ENCODE measurements around the gene SLCO4C1.
"Not testable (repeated sequence)": the region's sequence is repeated elsewhere in the genome, so short reads cannot be mapped to it uniquely, and the experiment has no call there.

Gene SLCO4C1, protein sequence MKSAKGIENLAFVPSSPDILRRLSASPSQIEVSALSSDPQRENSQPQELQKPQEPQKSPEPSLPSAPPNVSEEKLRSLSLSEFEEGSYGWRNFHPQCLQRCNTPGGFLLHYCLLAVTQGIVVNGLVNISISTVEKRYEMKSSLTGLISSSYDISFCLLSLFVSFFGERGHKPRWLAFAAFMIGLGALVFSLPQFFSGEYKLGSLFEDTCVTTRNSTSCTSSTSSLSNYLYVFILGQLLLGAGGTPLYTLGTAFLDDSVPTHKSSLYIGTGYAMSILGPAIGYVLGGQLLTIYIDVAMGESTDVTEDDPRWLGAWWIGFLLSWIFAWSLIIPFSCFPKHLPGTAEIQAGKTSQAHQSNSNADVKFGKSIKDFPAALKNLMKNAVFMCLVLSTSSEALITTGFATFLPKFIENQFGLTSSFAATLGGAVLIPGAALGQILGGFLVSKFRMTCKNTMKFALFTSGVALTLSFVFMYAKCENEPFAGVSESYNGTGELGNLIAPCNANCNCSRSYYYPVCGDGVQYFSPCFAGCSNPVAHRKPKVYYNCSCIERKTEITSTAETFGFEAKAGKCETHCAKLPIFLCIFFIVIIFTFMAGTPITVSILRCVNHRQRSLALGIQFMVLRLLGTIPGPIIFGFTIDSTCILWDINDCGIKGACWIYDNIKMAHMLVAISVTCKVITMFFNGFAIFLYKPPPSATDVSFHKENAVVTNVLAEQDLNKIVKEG

DNA sequence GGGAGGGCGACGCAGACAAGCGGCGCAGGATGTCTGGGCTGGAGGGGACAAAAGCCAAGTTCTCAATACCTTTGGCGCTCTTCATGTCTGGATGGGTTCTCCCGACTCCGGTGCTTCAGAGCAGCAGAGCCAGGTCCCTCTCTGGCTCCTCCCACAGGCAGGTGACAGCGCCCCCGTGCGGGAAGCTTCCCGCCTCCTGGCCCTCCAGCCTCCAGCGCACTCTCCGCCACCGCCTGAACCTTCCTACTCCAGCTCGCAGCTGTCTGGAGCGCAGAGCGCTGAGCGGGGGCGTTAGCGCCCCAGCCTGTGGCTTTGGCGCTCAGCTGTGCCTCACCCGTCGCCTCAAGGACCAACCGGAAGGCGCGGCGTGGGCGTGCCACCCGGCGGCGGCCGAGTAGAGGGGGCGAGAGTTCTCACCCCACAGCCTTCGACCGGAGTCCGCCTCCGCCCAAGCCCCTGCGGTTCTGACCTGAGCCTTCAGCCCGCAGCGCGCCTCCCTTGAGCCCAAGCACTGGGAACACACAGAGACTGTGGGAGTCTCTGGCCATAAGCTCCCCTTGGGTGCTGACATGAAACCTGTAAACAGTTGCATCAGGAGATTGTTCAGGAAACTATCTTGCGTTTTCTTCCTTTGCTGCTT lies at the start of gene SLCO4C1:
Gene SLCO4C1 (minus strand): TSS at position 107 of the 640 bp plus-strand sequence. CDS start 22 bp downstream, at position 85.
- H3K79me2 ChIP-seq (ENCODE audit: low read length): no peaks in the 10 kb centered on the region
- peak within 1 kb of the TSS; percentile 99 for H2AFZ ChIP-seq (ENCODE audit: low read length)
- no peaks in the 10 kb centered on the region for H3K27me3 ChIP-seq (replicated peaks; ENCODE audit: insufficient read depth, low read length)
- H3K27ac ChIP-seq (ENCODE audit: low read length): peak within 1 kb of the TSS; percentile 77
- peaks cover 7% of the 10 kb centered on the region for H3K4me1 ChIP-seq (ENCODE audit: low read length)
- H3F3A ChIP-seq (ENCODE audit: insufficient read depth, low read length): peaks cover 17% of the 10 kb centered on the region; the same call in 1 of the 2 replicates
- no peaks in the 10 kb centered on the region for H3K9me3 ChIP-seq (replicated peaks; ENCODE audit: insufficient read depth, low read length)
- H3K9me2 ChIP-seq (replicated peaks; ENCODE audit: insufficient read depth, low read length): no peaks in the 10 kb centered on the region
- H3K9ac ChIP-seq (ENCODE audit: low read length): peak within 1 kb of the TSS; percentile 63
- DNase-seq: peak; percentile 93
- peak within 1 kb of the TSS; percentile 89 for H3K4me2 ChIP-seq (ENCODE audit: low read depth, low read length)
- peak within 1 kb of the TSS; percentile 86 for H3K4me3 ChIP-seq (ENCODE audit: low read length)
- no peaks in the 10 kb centered on the region for H3K36me3 ChIP-seq (replicated peaks; ENCODE audit: insufficient read depth, low read length)
- H4K20me1 ChIP-seq (ENCODE audit: insufficient read depth, low read length): no peaks in the 10 kb centered on the region
- TF ChIP-seq, protein P1, sequence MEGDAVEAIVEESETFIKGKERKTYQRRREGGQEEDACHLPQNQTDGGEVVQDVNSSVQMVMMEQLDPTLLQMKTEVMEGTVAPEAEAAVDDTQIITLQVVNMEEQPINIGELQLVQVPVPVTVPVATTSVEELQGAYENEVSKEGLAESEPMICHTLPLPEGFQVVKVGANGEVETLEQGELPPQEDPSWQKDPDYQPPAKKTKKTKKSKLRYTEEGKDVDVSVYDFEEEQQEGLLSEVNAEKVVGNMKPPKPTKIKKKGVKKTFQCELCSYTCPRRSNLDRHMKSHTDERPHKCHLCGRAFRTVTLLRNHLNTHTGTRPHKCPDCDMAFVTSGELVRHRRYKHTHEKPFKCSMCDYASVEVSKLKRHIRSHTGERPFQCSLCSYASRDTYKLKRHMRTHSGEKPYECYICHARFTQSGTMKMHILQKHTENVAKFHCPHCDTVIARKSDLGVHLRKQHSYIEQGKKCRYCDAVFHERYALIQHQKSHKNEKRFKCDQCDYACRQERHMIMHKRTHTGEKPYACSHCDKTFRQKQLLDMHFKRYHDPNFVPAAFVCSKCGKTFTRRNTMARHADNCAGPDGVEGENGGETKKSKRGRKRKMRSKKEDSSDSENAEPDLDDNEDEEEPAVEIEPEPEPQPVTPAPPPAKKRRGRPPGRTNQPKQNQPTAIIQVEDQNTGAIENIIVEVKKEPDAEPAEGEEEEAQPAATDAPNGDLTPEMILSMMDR (IDR thresholded peaks at IDR 0.05; ENCODE audit: low read length): peak; percentile 86
- TF ChIP-seq EZH2phosphoT487 (IDR thresholded peaks at IDR 0.05; ENCODE audit: low read length): no peak

DNA sequence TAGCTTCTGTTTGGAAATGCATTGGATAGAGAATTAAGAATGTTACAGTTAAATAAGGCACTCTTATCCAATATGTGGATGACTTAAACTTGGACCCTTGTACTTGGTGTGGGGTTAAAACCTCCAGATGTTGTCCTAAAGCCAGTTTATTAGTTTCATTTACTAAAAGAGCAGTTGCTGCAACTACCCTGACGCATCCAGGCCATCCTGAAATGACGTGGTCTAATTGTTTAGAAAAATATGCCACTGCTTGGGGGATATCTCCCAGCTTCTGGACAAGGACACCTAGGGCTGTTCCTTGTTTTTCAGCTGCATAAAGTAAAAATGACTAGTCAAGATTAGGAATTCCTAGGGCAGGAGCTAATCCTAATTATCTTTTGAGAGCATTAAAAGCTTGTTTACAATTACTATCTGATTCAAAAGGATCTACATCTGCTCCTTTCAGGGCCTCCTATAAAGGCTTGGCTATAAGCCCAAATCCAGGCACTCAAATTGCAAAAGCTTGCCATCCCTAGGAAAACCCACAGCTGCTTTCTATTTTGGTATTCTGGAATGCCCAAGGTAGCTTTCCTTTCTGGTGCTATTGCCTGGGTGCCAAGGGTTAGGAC lies 45.7 kb upstream of the SLCO4C1 start:
- Histone ChIP-seq H3K9me3 (replicated peaks; ENCODE audit: insufficient read depth, low read length) (no peaks in the 10 kb centered on the region), H3K27ac (ENCODE audit: low read length) (no peak overlapping the region), H3K4me1 (ENCODE audit: low read length) (no peaks in the 10 kb centered on the region), H3K9me2 (replicated peaks; ENCODE audit: insufficient read depth, low read length) (no peaks in the 10 kb centered on the region), H3K79me2 (ENCODE audit: low read length) (no peaks in the 10 kb centered on the region), H3K4me3 (ENCODE audit: low read length) (no peak overlapping the region), H4K20me1 (ENCODE audit: insufficient read depth, low read length) (no peaks in the 10 kb centered on the region), H3K9ac (ENCODE audit: low read length) (no peak overlapping the region), H3F3A (ENCODE audit: insufficient read depth, low read length) (no peaks in the 10 kb centered on the region), H3K27me3 (replicated peaks; ENCODE audit: insufficient read depth, low read length) (no peaks in the 10 kb centered on the region), H3K36me3 (replicated peaks; ENCODE audit: insufficient read depth, low read length) (no peaks in the 10 kb centered on the region), H3K4me2 (ENCODE audit: low read depth, low read length) (no peak overlapping the region), H2AFZ (ENCODE audit: low read length) (no peak overlapping the region)
- DNase-seq: no peak
- TF ChIP-seq EZH2phosphoT487 (IDR thresholded peaks at IDR 0.05; ENCODE audit: low read length) (no peak), EZH2 (optimal IDR thresholded peaks at IDR 0.05; ENCODE audit: low read depth, low read length) (no peak)
- TF ChIP-seq, protein P1 (IDR thresholded peaks at IDR 0.05; ENCODE audit: low read length): no peak

DNA sequence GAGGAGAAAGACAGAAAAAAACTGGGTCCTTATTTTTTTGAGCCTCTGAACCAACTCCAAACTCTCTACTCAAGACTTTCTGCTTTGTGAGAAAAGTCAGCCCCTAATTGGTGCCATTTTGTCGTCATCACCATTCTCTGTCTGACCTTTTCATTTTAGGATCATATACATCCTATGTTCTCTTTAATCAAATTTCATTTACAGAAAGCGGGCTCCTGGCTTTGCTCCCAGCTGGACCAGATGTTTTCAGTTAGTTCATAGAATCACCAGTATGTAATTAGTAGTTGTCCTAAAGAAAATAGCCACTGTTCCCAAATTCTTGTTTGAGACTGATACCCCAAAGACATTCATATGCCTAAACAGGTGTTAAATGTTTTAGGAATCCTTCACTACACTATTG lies 28.6 kb upstream of the SLCO4C1 start:
- no peaks in the 10 kb centered on the region for H3K9me2 ChIP-seq (replicated peaks; ENCODE audit: insufficient read depth, low read length)
- H2AFZ ChIP-seq (ENCODE audit: low read length): no peak overlapping the region
- no peaks in the 10 kb centered on the region for H3K27me3 ChIP-seq (replicated peaks; ENCODE audit: insufficient read depth, low read length)
- H3K36me3 ChIP-seq (replicated peaks; ENCODE audit: insufficient read depth, low read length): no peaks in the 10 kb centered on the region
- H3K4me3 ChIP-seq (ENCODE audit: low read length): no peak overlapping the region
- no peak overlapping the region for H3K27ac ChIP-seq (ENCODE audit: low read length)
- no peak overlapping the region for H3K4me2 ChIP-seq (ENCODE audit: low read depth, low read length)
- H3K79me2 ChIP-seq (ENCODE audit: low read length): no peaks in the 10 kb centered on the region
- DNase-seq: no peak
- no peaks in the 10 kb centered on the region for H3K4me1 ChIP-seq (ENCODE audit: low read length)
- no peak for TF ChIP-seq EZH2 (optimal IDR thresholded peaks at IDR 0.05; ENCODE audit: low read depth, low read length)
- no peak for TF ChIP-seq EZH2phosphoT487 (IDR thresholded peaks at IDR 0.05; ENCODE audit: low read length)
- TF ChIP-seq, protein P1 (IDR thresholded peaks at IDR 0.05; ENCODE audit: low read length): no peak
- H4K20me1 ChIP-seq (ENCODE audit: insufficient read depth, low read length): no peaks in the 10 kb centered on the region
- H3K9me3 ChIP-seq (replicated peaks; ENCODE audit: insufficient read depth, low read length): no peaks in the 10 kb centered on the region
- H3K9ac ChIP-seq (ENCODE audit: low read length): no peak overlapping the region
- no peaks in the 10 kb centered on the region for H3F3A ChIP-seq (ENCODE audit: insufficient read depth, low read length)

DNA sequence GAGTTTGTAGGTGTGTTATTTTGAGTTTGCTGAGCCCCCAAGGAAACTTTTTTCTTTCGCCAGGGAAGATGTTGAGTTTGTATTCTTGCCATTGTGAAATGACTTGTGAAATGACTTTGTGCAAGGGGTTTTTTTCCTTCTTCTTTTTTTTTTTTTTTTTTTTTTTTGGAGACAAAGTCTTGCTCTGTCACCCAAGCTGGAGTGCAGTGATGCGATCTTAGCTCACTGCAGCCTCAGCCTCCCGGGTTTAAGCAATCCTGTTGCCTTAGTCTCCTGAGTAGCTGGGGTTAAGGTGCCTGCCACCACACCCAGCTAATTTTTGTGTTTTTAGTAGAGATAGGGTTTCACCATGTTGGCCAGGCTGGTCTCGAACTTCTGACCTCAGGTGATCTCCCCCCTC lies 22.7 kb upstream of the SLCO4C1 start:
- not testable (repeated sequence) for H3K79me2 ChIP-seq (ENCODE audit: low read length); H3F3A ChIP-seq (ENCODE audit: insufficient read depth, low read length); H3K4me2 ChIP-seq (ENCODE audit: low read depth, low read length); H2AFZ ChIP-seq (ENCODE audit: low read length); H3K36me3 ChIP-seq (replicated peaks; ENCODE audit: insufficient read depth, low read length); H3K27ac ChIP-seq (ENCODE audit: low read length); H3K27me3 ChIP-seq (replicated peaks; ENCODE audit: insufficient read depth, low read length); H3K4me3 ChIP-seq (ENCODE audit: low read length); H3K9me3 ChIP-seq (replicated peaks; ENCODE audit: insufficient read depth, low read length); H3K9ac ChIP-seq (ENCODE audit: low read length); H4K20me1 ChIP-seq (ENCODE audit: insufficient read depth, low read length); DNase-seq; H3K9me2 ChIP-seq (replicated peaks; ENCODE audit: insufficient read depth, low read length); H3K4me1 ChIP-seq (ENCODE audit: low read length)
